Endometrium (tissue), 2 donors: ENCODE measurements around the gene PHLDB2.

Experiments
- FAIRE-seq: peaks from 2 replicates; lab custom pipeline; 2012; peaks lifted over from hg19 to GRCh38; lab: Jason Lieb, UNC
- donor health status: control.
- donor health status: control.

PHLDB2 gene

DNA sequence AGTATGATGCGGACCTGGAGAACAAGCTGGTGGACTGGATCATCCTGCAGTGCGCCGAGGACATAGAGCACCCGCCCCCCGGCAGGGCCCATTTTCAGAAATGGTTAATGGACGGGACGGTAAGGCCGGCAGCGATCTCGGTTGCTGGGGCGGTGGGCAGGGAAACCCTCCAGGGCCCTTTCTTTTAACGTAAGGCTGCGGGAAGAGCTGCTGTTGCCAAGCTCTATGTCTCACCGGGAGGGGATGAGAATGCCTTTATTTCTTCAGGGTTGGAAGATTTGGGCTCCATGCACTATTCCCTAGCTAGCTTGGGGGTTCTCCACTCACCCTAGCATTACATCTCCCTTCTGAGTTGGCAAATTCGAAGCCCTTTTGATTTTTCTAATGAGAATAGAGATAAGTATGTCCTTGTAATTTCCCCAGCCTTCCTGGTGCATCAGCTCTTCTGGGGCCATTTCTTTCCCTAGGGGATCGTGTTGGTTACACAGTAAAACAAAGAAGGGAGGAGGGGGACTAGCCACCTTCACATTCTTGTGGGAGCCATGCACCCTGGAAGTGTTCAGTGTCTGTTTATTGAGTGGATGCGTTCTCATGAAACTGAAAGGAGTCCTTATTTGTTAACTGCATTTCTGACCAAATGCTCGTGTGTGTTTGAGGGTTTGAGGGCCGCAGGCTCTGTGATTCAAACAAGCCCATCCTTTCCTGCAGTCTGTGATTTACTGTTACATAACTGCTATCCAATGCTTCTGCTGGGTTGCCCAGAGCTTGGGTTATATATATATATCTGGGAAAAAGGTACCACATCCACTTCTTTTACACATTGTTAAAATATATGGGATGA lies 140.6 kb downstream of the PHLDB2 start:
- no peak for FAIRE-seq

DNA sequence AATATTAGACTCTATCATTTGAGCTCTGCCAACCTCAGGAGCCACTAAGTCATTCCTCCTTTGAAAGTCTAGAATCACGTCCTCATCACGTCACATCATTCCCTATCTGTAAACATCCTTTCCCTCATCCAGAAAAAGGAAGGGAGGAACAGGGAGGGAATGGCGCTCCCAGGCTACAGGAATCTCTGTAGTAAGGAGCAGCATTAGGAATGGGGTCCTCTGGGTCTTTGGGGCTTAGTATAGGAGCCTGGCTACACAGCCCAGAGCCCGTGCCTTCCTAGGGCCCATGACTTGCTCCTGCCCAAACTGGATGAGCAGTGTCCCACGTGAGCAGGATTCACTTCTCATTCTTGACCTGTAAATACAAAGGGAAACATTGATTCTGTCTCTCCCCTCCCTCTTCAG lies 141.3 kb downstream of the PHLDB2 start:
- no peak for FAIRE-seq

DNA sequence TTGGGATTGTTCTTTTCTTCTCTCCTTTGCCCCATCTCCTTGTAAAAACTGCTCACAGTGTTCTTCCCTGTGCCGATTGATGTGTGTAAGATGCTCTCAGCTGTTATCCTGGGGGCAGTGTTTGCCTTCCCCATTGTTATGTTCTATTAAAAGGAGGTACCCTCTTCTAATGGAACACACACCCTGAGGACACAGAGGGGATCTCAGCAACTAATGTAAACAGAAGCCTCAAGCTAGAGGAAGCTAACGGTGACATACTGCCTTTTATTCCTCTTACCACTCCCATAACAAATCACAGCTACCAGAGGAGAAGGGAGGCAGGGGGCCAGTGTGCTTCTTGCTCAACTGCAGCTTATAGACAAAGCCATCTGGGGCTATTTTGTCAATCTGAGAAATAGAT lies 141.9 kb downstream of the PHLDB2 start:
- no peak for FAIRE-seq

DNA sequence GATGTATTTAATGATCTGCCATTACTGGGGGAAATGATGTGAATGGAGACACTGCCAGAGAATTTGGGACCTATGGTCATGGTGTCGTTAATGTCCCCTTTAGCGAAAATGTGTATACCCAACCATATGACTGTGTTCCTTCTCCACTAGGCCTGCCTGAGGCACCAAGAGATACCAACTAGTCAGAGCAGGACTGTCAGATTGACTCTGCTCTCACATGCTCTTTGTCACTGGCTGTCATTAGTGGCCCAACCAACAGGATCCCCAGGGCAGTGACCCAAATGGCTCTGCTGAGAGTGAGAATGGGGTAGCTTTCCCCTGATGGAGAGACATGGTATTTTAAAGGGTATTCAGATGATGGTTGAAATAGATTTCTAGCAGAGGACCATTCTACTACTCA lies 142.5 kb downstream of the PHLDB2 start:
- FAIRE-seq, result no peak

DNA sequence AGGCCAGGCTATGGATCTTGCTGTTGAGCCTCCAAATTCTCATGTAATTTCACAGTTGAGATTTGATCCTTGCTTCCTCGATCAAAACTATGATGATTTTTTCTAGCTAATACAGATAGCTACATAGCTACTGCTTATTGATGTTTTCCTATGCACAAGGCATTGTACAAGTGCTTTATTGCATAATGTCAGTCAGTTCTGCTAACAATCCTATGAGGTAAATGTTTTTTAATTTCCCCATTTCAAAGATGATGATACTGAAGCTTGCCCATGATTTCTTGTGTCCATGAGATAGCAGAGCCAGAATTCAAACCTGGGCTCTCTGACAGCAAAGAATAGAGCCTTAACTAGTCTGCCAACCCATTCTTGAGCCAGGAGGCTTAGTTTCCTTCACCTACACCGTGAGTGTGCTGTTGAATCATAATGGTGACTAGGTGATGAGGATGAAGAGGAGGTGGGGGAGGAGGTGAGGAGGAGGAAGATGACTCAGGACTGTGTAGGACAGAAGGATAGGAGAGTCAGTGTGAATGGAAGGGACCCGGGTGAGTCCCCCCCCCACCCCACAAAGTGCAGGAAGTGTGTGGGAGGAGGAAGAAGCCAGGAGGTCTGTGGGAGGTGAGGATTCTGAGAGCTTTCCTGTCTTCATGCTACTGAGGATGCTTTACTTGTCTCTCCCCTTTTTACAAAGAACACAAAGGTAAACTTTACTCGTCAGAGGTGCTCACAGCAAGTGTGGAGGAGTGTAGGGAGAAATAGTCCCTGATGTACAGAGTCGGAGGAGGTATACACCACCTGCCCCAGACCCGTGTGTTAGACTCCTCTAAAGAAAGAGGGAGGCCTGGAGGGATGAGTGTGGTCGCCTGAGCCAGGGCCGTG lies 143.3 kb downstream of the PHLDB2 start:
- FAIRE-seq, result no peak

DNA sequence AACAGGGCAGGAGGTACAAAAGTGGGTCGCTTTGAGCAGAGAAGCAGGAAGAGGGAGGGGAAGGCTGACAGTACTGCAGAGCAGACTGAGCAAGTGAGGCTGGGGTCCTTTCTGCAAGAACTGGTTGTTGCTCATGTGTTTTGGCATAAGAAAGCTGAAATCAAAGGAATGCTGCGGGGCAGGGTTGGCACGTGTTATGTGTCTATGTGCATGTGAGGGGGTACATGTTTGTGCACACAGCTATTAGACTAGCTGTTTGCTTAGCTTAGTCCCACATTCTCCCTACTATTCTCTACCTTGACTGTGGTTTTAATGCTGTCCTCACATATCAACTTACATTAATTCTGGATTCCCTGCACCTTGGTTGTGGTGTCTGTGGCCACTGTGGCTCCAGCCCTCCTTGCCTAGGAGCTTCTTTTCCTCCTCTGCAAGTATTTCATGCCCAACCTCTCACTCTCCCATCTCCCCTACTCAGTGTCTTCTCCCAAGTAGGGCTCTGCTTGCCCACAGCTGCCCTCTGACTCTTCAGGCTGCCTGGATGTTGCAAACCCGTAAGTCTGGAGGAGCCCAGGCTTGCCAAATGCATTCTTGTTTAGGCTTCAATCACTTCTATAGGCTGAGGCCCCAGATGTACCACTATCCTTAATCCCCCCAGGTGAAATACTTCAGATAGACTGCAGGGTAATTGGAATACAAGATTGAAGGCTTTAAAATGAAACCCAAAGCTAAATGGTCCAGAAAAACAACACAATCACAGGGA lies 144.4 kb downstream of the PHLDB2 start:
- FAIRE-seq, result no peak

DNA sequence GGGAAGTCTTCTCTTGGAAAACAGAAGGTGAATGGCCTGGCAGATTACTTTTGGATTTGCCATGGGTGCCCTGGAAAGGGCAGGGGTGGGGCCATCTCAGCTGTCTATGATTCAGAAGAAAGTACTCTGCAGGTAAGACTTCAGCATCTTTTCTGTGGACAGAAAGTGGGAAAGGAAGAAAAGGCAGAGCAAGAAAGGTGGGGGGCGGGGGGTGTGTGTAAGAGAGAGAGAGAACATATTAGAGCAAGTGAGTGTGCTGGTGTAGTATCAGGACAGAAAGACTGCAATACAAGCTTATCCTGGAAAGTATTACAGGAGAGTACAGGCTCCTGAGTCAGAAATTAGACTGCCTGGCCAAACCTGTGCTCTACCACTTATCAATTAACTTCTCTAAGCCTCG lies 145.1 kb downstream of the PHLDB2 start:
- FAIRE-seq, result no peak

DNA sequence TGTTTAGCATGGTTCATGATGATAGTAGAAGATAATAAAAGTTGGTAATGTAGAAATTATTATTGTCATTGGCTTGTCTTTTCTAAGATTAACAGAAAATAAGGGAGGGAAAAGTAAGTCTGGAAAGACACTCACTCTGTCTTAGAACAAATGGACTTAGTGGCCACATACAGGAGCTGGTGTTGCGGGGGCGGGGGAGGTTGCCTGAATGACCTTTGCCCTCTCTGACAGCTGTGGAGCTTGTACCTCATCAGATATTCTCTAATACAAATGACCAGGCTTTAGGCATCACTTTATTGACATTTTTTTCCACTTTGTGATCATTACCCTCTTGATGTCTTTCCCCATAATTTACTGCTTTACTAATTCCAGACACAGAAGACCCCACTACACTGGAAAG lies 145.6 kb downstream of the PHLDB2 start:
- FAIRE-seq, result no peak

DNA sequence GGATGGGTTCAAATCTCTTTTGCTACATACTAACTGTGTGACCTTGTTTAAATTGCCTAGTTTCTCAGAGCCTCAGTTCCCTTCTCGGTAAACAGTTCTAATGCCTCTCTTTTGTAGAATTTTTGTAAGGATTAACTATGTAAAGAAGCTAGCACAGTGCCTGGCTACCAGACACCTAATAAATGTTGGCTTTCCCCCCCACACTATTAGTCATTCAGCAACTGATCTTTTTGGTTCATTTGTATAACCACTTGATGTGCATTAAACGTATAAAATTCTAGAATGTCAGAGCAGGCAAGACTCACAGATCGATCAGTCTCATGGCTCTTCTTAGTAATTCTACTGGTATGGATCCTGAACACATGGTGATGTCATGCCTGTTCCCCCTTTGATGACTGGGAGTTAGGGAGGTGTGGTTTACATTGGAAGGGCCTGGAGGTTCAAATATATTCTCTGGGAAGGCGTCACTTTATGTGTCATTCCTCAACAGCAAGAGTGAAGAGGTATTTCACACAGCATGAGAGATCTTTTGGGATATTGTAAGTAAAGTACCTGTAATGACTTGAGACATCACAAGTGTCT lies 146.1 kb downstream of the PHLDB2 start:
- no peak for FAIRE-seq

DNA sequence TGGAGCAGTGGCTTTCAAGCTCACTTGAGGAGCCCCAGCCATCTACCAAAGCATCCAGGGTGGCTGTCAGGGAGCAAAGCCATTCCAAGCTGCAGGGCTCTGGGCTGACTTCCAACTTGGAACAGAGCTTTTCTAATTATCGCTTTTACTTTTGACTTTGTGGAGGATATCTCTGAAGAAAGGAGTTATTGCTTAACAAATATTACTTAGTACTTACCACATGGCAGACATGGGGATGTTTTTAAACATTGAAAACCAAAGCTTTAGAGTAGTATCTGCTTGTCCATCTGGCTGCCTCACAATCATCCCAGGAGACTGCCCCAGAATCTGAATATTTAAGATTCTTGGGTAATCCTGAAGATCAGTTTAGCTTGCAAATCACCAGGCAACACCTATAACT lies 148.6 kb downstream of the PHLDB2 start:
- no peak for FAIRE-seq

DNA sequence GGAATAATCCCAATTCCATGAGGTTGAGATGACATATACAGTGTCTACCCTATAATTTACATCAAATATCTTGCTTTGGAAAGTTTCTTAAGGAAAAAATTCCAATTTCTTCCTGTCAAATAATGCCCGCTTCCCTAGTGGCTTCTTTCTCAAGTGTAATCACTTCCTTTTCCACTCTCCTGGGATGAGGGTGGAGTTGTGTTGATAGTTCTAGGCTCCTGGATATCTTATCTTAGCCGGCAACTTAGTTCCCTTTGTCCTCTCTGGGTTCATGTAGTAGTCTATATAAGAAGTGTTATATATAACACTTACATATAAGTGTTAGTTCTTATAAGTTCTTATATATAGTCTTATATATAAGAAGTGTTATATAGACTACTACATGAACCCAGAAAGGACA lies 150.6 kb downstream of the PHLDB2 start:
- FAIRE-seq, result no peak

DNA sequence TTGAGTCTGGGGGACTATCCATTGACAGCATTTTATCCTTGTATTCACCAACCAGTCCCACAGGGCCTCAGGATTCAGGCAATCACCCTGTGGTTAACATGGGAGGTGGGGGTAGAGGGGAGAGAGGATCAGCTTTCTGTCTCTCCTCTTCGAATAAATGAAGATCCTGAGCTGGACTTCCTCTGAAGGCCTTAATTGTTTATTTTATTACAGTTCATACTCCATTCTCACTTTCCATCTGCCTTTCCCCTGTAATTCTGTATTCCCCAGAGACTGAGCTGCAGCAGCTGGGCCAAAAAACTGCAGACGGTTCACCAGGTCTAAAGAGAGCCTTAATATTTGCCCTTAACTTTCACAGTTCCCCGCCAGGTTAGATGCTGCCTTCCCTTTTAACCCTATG lies 151.6 kb downstream of the PHLDB2 start:
- FAIRE-seq, result no peak

DNA sequence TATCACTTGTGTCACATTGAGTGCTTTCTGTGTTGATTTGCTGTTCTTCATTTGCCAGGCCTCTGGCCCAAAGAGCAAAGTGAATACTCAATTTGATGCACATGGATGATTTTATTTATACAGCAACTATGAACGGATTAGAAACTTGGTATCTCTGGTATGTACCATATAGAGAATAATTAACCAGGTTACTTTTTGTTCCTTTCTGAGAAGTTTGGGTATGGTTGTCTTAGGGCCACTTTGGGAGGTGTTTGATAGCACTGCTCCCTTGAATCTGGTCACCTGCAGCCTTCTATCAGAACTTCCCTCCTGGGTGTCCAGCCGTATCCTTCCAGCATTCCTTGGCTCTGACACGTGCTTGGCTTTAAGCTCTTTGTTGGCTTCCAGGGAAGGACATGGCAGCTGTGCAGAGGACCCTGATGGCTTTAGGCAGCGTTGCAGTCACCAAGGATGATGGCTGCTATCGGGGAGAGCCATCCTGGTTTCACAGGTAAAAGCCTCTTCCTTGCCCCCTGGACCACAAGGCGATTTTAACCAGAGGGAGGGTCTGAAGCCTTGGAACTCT lies 152.4 kb downstream of the PHLDB2 start:
- no peak for FAIRE-seq

DNA sequence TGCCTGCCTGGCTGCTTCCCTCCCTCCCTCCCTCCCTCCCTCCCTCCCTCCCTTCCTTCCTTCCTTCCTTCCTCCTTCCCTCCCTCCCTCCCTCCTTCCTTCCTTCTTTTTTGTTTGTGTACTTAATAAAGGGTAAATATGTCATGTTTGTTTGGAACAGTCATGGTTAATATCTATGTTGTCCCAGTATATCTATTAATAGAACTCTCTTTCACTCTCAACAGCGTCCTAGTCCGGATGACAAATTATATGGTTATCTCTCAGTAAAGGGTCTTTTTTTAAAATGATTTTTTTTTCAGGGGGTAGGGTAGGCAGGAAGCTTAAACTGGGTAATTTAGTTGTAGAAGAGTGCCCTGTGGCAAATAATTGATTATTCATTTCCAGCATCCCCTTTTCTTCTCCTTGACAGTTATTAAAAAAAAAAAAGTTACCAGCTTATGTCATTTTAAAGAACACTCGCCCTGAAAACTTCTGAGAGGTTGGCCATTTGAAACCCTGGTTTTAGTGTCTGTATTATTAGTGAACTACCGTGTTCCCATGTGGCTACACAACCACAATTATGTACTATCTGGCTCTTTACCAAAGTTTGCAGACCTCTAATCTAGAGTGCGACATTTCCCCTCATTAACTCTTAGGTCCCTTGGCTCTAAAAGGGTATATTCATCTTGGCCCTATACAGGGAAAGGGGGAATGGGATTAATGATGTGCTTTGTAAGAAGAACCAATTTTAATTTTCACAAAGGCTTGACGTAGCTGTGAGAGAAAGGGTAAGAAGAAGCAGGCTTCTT lies 153.3 kb downstream of the PHLDB2 start:
- no peak for FAIRE-seq

DNA sequence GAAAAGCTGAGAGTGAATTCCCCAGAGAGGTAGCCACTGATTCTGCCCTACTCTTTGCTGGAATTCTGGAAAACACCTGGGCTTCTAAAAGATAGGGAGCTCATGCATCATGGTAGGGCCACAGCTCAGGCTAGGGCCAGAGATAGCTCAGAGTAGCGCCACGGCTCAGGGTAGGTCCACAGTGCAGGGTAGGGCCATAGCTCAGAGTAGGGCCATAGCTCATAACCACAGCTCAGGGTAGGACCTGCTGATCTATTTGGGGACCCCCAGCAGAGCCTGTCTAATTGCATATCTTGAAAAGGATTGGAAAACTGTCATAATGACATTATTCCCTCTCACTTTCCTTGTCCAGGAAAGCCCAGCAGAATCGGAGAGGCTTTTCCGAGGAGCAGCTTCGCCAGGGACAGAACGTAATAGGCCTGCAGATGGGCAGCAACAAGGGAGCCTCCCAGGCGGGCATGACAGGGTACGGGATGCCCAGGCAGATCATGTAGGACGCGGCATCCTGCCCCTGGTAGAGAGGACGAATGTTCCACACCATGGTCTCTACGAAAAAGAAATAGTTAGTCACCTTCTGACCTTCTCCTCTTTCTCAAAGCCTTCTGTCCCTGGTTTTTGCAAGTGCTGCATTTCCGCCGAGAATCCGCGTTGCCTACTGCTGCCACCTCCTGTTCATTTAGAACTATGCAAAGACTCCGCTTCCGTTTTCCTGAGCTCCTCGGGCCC lies 154.2 kb downstream of the PHLDB2 start:
- no peak for FAIRE-seq

DNA sequence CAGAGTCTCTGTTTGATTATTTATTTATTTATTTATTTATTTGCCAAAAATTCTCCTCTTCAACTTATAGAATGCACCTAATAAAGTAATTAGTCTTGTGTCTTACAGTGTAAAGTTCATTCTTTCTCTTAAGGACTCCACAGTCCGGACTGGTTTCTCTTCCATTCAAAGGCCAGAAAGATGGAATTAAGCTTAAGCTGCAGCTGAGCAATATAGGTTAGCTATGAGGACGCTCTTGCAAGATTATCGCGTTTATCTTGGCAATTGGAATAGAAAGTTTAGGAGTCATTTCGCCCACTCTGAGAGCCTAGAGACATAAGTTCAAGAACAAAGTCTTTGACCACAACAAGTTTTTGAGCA lies 154.7 kb downstream of the PHLDB2 start:
- FAIRE-seq, result no peak

DNA sequence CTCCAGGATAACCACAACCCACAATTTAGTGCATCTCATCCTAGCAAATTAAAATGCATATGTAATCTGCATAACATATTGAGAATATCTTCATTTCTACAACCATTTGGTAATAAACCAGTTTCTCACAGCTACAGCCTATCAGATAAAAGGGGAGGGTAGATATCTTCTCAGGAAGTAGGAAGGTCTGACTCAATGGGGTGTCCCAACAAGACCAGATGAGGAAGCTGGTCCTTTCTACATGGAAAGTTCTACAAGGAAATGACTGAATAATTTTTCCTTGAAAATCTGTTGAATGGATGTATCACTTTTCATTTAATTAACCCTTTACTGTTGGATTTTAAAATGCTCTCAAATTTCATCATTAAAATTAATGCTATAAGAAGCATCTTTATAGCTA lies 158.0 kb downstream of the PHLDB2 start:
- FAIRE-seq, result no peak

DNA sequence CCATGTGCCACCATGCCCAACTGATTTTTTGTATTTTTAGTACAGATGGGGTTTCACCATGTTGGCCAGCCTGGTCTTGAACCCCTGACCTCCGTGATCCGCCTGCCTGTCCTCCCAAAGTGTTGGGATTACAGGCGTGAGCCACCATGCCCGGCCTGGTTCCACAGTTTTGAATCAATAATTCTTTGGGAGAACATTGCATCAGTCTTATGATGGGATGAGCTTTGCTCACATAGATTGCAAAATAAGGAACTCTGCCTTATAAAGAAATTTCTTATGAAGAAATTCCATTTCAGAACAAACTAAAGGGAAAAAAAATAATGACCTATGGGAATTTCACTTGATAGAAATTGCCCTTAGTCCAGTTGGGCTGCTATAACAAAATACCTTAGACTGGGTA lies 159.6 kb downstream of the PHLDB2 start:
- no peak for FAIRE-seq

DNA sequence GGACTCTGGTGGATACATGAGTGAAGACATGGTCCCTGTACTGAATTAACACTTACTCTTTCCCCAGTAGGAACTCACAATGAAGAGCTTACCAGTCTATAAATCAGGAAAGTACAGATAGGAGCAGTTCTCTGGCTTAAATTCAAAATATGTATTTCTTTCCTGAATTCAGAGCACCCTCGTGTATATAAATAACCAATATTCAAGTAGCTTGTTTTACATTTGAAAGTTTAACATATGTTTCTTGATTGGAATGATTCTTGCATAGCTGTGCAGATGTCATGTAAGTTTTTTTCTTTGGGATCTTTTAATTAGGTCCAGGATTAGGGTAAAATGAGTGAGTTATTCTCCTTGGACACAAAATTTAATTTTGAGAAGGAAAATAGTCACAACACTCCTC lies 160.7 kb downstream of the PHLDB2 start:
- FAIRE-seq, result no peak

DNA sequence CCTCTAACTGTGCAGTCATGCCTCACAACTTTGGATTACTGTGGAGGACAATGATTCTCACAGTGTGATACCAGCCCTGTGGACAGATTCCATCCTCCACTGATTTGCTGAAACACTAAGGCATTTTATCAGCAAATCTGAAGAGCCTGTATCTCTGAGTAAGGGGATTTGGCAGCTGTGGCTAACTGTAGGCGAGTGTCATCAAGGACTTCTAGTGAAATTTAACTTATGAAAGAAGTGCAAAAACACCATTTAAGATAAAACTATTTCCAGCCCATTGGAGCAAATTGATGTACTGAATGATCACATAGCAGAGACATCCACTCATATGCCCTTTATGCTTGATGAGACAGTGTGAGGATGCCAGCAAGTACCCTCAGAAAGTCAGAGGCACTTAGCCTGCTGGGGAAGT lies 161.6 kb downstream of the PHLDB2 start:
- FAIRE-seq, result no peak
